Activated naive CD8-positive, alpha-beta T cell treated with anti-CD3 and anti-CD28 coated beads, Interleukin-2, amount 50 U/mL, for 24 hours (primary cell): ENCODE measurements around the gene ART4.

ENCODE experiments used
- ATAC-seq: fragments of 150-1000 bp; cut with Tn5 transposase; one replicate; pipeline ENCODE4 v1.10.0; 2021
- DNase-seq: peaks from one replicate; pipeline ENCODE4 v3.0.0; 2021
- H3K27ac Mint-ChIP-seq: one replicate; pipeline ENCODE4 v1.8.0; 2021; ENCODE audit warnings: mild to moderate bottlenecking, mixed read lengths
- H3K27me3 Mint-ChIP-seq: one replicate; pipeline ENCODE4 v1.8.0; 2021; ENCODE audit warnings: mixed read lengths
- H3K36me3 Mint-ChIP-seq: one replicate; pipeline ENCODE4 v1.8.0; 2021; ENCODE audit warnings: low read depth, mixed read lengths
- H3K4me1 Mint-ChIP-seq: one replicate; pipeline ENCODE4 v1.8.0; 2021; ENCODE audit warnings: mixed read lengths
- H3K4me3 Mint-ChIP-seq: one replicate; pipeline ENCODE4 v1.8.0; 2021; ENCODE audit warnings: mild to moderate bottlenecking, moderate library complexity, mixed read lengths
- H3K9me3 Mint-ChIP-seq: one replicate; pipeline ENCODE4 v1.8.0; 2021; ENCODE audit warnings: mixed read lengths

ART4 gene

DNA sequence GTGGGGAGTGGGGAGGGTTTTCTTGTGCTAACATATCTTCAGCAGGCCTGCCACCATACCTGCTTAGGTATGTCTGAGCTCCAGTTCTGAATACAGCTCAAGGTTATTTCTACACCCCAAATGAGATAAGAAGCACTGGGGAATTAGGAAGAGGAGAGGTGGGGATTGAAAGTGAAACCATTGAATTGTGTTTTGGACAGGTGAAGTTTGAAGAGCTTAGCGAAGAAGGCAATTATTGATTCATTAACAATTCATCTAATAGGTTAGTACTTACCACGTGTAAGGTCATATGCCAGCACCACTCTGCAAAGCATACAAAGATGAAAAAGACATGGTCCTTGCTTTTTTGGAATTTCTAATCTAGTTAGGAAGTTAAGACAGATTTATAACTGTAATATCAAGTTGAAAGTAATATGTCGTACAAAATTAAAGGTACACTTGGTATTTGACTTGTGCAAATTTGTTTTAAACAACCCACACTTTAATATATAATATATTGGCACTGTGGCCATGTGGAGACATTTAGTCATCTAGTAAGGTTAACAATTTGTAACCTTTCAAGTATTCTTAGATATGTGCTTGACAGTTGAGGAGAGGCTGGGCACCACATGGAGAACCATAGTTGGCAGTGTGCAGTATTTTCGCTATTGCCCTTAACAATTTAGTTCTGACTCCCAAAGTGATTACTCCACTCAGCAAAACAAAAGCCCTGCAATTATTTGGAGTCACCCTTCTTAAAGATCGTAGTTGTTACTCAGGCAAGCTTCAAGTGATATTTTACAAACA lies 33.0 kb downstream of the ART4 start:
- Mint-ChIP-seq H3K27me3 (no peaks in the 10 kb centered on the region), H3K4me3 (no peak overlapping the region), H3K4me1 (peaks cover 20% of the 10 kb centered on the region), H3K36me3 (no peaks in the 10 kb centered on the region), H3K27ac (peak overlapping the region; percentile 20), H3K9me3 (no peaks in the 10 kb centered on the region)
- ATAC-seq: peak; percentile 61
- no peak for DNase-seq

DNA sequence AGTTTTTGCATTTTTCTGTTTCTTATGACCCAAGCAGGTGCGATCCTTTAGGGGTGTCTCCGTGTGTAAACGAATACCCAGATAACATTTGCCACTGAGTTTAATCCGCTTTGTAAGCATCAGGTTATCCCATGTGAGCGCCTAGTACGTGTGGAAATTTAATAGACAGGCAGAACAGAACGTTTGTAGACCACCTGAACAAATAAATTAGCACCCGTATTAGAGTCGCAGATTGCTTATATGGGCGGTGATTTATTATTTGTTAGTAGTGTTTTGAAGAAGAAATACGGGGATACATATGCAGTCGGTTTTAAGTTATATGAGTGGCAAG lies 39.5 kb downstream of the ART4 start:
- Mint-ChIP-seq H3K27ac (no peak overlapping the region), H3K4me3 (no peak overlapping the region), H3K36me3 (peaks cover 19% of the 10 kb centered on the region), H3K27me3 (no peaks in the 10 kb centered on the region), H3K9me3 (no peaks in the 10 kb centered on the region), H3K4me1 (peaks cover 21% of the 10 kb centered on the region)
- DNase-seq (no peak), ATAC-seq (peak; percentile 3)

DNA sequence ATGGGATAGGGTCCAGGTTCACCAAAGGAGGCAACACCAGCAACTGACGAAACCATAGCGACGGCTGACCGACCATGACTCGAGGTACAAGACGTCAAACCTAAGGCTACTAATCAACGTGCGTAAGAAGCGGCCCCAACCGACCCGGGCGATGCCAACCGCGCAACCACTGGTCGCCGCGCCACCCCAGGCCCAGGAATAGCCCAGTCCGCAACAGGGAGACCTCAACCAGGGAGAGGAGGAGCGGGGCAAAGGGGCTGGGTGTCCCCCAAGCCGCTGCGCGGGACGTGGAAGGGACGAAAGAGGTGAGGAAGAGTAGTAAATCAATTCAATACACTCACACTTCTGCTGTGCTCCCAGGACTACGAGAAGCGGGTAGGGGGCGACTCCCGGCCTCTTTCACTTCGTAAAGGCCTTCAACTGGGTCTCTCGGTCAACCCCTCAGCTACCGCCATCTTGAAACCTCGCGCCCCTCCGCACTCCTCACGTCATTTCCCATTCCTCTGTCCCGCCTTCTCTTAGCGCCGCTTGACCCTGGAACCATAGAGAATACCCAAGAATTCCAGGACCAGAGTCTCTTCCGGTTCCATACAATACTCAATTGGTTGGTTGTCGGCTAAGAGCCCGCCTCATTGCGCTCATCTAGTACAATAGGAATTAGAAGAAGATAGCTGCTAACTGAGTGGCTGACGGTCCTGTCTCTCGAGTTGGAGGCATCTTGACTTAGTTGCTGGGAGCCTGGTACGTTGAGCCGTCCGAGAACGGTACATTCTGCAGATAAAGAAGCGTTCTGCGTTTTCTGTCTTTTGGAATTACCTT lies 40.1 kb downstream of the ART4 start, which contains the start of the genes C12orf60 and WBP11:
TSS of gene C12orf60 (plus strand) at position 660 of the 819 bp plus-strand sequence. CDS start 19,266 bp downstream, outside the sequence.
TSS of gene WBP11 (minus strand) at position 468 of the 819 bp plus-strand sequence. CDS start 2,095 bp downstream, outside the sequence.
- Mint-ChIP-seq H3K9me3 (no peaks in the 10 kb centered on the region), H3K27ac (no peak within 1 kb of the TSS), H3K27me3 (no peaks in the 10 kb centered on the region), H3K36me3 (peaks cover 21% of the 10 kb centered on the region), H3K4me3 (no peak within 1 kb of the TSS), H3K4me1 (peaks cover 21% of the 10 kb centered on the region)
- ATAC-seq (peak; percentile 99), DNase-seq (peak; percentile 85)

DNA sequence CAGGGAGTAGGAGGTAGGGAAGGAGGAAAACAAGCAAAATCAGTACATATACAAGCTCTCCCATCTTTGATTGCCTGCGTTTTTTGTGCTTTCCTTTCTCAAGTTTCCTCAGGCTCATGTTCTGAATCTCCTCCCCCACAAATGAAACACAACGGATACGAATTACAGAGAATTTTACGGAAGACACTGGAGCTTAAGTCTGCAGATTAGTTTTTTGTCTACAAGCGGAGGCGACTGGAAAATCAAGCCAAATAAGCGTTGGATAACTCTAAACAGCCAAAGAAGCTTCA lies 40.7 kb downstream of the ART4 start:
- peaks cover 25% of the 10 kb centered on the region for H3K36me3 Mint-ChIP-seq
- ATAC-seq: no peak
- H3K4me1 Mint-ChIP-seq: peaks cover 21% of the 10 kb centered on the region
- no peak overlapping the region for H3K27ac Mint-ChIP-seq
- no peak for DNase-seq
- no peaks in the 10 kb centered on the region for H3K27me3 Mint-ChIP-seq
- H3K4me3 Mint-ChIP-seq: no peak overlapping the region
- H3K9me3 Mint-ChIP-seq: no peaks in the 10 kb centered on the region

DNA sequence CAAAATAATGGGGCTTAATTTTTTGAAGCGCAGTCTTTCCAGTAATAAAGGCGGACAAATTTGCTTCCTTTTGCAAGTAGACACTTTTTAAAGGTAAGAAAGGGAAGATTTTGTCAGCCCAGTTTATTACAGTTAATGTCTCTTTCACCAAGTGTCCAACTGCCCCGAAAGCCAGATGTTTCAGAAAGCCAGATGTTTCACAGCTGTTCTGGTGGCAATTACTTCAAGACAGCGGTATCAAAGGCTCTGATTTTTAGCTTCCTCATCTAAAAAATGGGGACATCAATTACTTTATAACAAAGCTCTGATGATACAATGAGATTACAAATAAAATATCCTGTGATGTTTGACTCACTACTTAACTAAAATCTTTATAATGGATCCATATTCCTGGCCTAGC lies 41.1 kb downstream of the ART4 start:
- Mint-ChIP-seq H3K4me1 (peaks cover 21% of the 10 kb centered on the region), H3K9me3 (no peaks in the 10 kb centered on the region), H3K4me3 (no peak overlapping the region), H3K27ac (no peak overlapping the region), H3K36me3 (peaks cover 30% of the 10 kb centered on the region), H3K27me3 (no peaks in the 10 kb centered on the region)
- no peak for ATAC-seq
- no peak for DNase-seq

DNA sequence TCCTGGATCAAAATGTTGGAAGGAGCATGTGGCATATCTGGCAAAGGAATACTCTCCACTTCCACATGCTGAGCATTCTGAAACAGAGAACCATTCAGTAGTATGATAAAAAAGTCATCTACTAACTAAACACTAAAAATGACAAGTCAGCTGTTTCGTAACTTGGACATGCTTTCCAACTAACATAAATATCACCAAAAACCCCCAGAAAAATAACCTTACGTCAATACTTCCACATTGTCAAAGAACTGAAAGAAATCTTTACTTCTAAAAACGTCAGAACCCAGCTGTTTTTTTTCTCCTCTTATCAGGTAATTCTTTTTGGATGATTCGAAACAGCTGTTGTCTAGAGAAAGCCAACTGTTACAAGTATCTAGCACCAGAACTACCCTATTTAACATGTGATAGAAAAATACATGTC lies 48.3 kb downstream of the ART4 start:
- DNase-seq (no peak), ATAC-seq (no peak)
- no peaks in the 10 kb centered on the region for H3K9me3 Mint-ChIP-seq
- H3K4me3 Mint-ChIP-seq: no peak overlapping the region
- H3K27ac Mint-ChIP-seq: peak overlapping the region; percentile 24
- peaks cover 63% of the 10 kb centered on the region for H3K36me3 Mint-ChIP-seq
- no peaks in the 10 kb centered on the region for H3K27me3 Mint-ChIP-seq
- H3K4me1 Mint-ChIP-seq: no peaks in the 10 kb centered on the region

DNA sequence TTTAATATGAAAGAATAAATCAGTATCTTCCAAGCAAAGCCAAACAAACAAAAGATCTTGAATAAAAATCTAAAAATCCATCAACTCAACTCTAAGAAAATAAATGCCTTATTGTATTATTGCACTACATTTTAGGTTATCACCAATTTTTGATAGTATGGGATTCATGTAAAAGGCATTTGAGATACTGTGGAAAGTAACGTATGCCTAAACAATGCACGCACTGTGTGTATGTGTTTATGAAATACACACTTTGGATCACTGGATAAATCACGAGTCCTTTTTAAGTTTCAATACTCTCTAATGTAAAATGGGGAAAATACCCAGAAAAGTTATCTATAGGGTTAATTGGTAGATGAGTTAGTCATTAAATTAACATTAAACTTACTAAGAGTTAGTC lies 57.8 kb downstream of the ART4 start:
- no peaks in the 10 kb centered on the region for H3K4me1 Mint-ChIP-seq
- H3K36me3 Mint-ChIP-seq: peaks cover 49% of the 10 kb centered on the region
- H3K9me3 Mint-ChIP-seq: no peaks in the 10 kb centered on the region
- ATAC-seq (no peak), DNase-seq (no peak)
- H3K4me3 Mint-ChIP-seq: no peak overlapping the region
- no peaks in the 10 kb centered on the region for H3K27me3 Mint-ChIP-seq
- H3K27ac Mint-ChIP-seq: no peak overlapping the region

DNA sequence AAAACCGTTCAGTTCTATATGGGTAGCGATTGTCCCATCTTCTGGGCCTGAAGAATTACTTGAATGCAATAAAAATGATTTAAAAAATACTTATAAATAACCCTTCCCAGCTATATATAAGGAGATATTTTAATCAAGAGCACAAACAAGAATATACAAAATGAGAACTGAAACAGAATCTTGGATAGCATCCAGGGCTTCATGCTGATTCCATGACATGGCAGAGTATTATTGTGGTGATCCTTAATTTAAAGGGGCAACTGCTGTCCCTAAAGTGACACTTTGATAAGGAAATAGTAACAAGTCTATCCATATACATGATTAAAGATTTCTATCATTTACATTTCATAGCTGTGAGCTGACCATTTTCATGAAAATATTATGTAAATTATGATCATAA lies 58.9 kb downstream of the ART4 start:
- H3K27ac Mint-ChIP-seq: no peak overlapping the region
- DNase-seq: no peak

DNA sequence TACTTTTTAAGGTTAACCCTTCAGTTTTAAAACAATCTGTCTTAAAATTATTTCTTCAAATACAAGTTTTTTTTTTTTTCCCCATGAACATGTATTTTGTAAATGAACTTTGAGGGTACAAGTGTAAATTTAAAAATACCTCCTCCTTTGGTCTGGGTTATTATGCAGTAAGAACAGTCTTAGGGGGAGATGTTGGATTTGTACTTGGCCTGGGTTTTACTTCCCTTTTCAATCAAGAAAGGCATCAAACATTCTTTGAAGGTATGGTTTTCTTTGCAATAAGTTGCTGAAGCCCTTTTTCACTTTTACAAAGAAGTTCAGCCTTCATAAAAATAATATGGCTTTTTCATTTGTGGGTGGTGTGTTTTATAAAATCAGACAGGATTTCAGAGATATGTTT lies 60.6 kb downstream of the ART4 start:
- Mint-ChIP-seq H3K4me3 (no peak overlapping the region), H3K9me3 (no peaks in the 10 kb centered on the region), H3K27me3 (no peaks in the 10 kb centered on the region), H3K4me1 (no peaks in the 10 kb centered on the region), H3K36me3 (peaks cover 26% of the 10 kb centered on the region), H3K27ac (no peak overlapping the region)
- DNase-seq (no peak), ATAC-seq (no peak)

More for the DNA sequence above, 58.9 kb downstream of the ART4 start:
- no peak for ATAC-seq
- peaks cover 38% of the 10 kb centered on the region for H3K36me3 Mint-ChIP-seq
- no peak overlapping the region for H3K4me3 Mint-ChIP-seq
- no peaks in the 10 kb centered on the region for H3K4me1 Mint-ChIP-seq
- no peaks in the 10 kb centered on the region for H3K9me3 Mint-ChIP-seq
- no peaks in the 10 kb centered on the region for H3K27me3 Mint-ChIP-seq

DNA sequence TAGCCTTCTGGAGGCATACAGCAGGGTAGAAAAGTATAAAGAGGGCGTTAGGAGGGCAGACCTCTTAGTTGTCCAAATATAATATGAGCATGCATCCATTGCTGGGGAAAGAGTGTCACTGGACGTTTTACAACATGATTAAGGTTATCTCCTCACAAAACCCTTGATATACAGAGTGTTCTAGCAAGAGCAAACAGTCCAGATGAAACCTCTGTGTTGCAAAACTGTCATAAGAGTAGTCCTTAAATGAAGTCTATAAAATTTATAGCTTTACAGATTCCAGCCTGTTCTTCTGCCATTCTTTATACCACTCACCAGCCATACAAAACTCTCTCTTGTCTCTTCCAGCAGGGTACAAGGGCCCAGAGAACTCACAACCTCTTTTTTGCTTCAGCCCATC lies 61.8 kb downstream of the ART4 start:
- no peak overlapping the region for H3K4me3 Mint-ChIP-seq
- H3K27ac Mint-ChIP-seq: no peak overlapping the region
- H3K27me3 Mint-ChIP-seq: no peaks in the 10 kb centered on the region
- no peaks in the 10 kb centered on the region for H3K9me3 Mint-ChIP-seq
- H3K36me3 Mint-ChIP-seq: peaks cover 16% of the 10 kb centered on the region
- ATAC-seq (no peak), DNase-seq (no peak)
- peaks cover 4% of the 10 kb centered on the region for H3K4me1 Mint-ChIP-seq

DNA sequence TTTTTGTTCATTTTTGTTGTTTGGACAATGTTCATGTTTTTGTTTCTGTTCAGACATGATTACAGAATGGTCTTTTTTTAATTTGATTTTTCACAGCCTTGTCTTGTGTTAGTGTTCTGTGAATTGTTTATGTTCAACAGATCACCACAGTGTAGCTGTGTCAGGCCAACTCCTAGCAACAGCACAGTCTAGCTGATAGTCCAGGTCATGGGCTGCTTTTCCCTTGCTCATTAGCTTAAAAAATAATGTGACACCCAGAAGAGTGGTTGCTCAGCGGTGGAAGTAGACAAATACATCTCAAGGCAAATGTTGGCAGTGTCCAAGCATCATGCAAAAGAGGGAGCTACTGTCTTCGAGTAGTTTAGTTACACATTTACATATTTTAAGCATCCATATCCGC lies 62.5 kb downstream of the ART4 start:
- Mint-ChIP-seq H3K36me3 (peaks cover 14% of the 10 kb centered on the region), H3K27ac (no peak overlapping the region), H3K9me3 (no peaks in the 10 kb centered on the region), H3K4me3 (no peak overlapping the region), H3K4me1 (peaks cover 11% of the 10 kb centered on the region), H3K27me3 (no peaks in the 10 kb centered on the region)
- DNase-seq (no peak), ATAC-seq (no peak)

DNA sequence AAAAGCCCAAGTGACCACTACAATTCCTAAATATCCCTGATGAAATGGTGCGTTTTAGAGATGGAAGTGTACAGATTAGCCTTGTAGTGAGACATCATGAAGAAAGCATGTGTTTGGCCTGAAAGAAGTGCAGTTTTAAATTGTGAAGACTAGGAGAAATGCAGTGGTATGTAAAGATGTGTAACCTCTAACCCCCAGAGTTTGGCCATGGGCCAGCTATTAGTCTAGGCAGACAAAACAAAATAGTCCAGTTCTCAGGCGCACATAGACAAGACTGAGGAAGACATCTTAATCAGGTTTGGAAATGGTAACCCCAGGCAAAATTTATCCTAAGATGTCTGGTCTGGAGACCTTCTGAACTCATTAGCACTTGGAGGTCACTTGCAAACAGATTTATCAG lies 63.5 kb downstream of the ART4 start:
- Mint-ChIP-seq H3K9me3 (no peaks in the 10 kb centered on the region), H3K4me3 (no peak overlapping the region), H3K36me3 (peaks cover 5% of the 10 kb centered on the region), H3K27ac (no peak overlapping the region), H3K27me3 (no peaks in the 10 kb centered on the region), H3K4me1 (peaks cover 22% of the 10 kb centered on the region)
- DNase-seq (no peak), ATAC-seq (no peak)

DNA sequence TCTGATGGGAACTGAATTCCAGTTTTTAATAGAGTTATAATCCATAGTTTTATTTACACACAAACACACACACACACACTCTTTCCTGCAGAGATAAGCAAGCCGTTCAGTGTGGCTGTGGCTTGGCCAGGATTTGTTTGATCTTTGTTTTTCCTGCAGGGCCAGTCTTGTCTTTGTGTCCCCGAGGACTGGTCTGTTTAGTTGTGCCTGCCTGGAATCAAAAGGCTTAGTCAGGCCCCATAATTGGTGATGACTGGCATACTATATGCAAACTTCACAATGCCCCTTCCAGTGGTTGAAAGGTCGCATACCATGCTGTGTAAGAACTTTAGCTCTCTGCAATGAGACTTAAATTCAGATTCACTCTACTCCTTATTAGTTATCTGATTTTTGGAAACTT lies 66.1 kb downstream of the ART4 start:
- H3K36me3 Mint-ChIP-seq: no peaks in the 10 kb centered on the region
- DNase-seq (no peak), ATAC-seq (no peak)
- H3K27me3 Mint-ChIP-seq: no peaks in the 10 kb centered on the region
- H3K4me3 Mint-ChIP-seq: no peak overlapping the region
- peaks cover 44% of the 10 kb centered on the region for H3K4me1 Mint-ChIP-seq
- H3K9me3 Mint-ChIP-seq: no peaks in the 10 kb centered on the region
- no peak overlapping the region for H3K27ac Mint-ChIP-seq

DNA sequence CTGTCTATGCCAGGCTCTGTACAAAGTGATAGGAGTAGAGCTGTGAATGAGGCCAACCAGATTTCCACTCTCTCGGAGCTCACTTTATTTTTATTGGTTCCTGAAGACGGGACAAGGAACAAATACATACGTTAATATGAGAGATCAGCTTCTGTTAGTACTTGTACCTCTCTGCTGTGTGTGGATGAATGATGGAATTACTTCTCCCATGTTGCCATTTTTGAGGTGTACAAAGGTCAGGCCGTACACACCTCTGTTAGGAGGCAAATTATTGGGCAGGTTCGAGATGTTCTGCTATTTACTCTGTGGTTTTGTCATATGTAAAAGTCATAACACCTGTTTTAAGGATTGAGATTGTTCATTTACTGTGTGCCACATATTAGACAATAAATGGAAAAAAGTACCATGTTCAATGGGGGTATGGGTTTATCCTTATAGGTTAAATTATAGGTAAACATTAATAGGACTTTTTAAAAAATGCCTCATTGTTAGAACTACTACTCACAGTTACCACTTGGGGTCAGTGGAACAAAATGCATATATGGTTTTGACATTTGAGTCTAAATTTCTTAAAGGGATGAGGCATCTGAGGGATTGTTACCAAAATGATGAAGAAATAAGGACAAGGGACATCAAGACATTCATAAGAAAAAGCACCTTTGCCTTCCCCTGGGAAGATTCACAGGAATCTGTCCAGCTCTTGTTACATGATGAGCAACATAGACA lies 66.9 kb downstream of the ART4 start:
- no peak for DNase-seq
- Mint-ChIP-seq H3K27me3 (no peaks in the 10 kb centered on the region), H3K9me3 (no peaks in the 10 kb centered on the region), H3K27ac (no peak overlapping the region), H3K4me3 (peak overlapping the region; percentile 98), H3K36me3 (no peaks in the 10 kb centered on the region), H3K4me1 (peaks cover 51% of the 10 kb centered on the region)
- ATAC-seq: no peak

DNA sequence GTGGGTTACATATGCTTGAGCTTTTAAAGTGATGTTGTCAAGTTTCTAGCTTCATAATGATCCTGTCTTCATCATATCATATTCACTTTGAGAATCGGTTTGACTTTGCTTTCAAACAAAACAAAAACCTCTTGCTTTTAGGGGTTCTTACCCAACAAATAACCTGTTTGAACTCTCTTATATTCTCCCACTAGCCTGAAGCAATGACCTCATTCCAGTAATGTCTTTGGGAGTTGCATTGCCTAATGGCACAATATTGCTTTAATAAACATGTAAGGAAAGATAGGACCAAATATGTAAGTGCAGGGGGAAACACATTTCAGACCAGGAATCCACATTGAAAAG lies 67.7 kb downstream of the ART4 start:
- H3K4me1 Mint-ChIP-seq: peaks cover 59% of the 10 kb centered on the region

More for the DNA sequence above, 67.7 kb downstream of the ART4 start:
- peak overlapping the region; percentile 96 for H3K27ac Mint-ChIP-seq
- no peaks in the 10 kb centered on the region for H3K27me3 Mint-ChIP-seq
- no peak for DNase-seq
- no peaks in the 10 kb centered on the region for H3K9me3 Mint-ChIP-seq
- peak overlapping the region; percentile 98 for H3K4me3 Mint-ChIP-seq
- ATAC-seq: no peak
- peaks cover 3% of the 10 kb centered on the region for H3K36me3 Mint-ChIP-seq
